ENCODE data around the gene ZNF552. TPM values are rescaled to one million over a fixed set of nuclear protein-coding genes. Genes with fewer than 3 reads are reported as not detected.
"Not testable (repeated sequence)": the region's sequence is repeated elsewhere in the genome, so short reads cannot be mapped to it uniquely, and the experiment has no call there.

Gene ZNF552
- polyA plus RNA-seq, 3 donors from 2014 or later, result 4.4 to 6.7 (median 5.2) TPM

- Mint-ChIP-seq H3K36me3 (peaks cover 4 to 12% (median 5%) of the 10 kb centered on the region in 3 donors), H3K4me3 (no peak overlapping the region), H3K27me3 (ENCODE audit: low read depth in 3 of 3) (peaks cover 0 to 3% (median 0%) of the 10 kb centered on the region in 3 donors), H3K4me1 (peaks cover 19 to 36% of the 10 kb centered on the region in 2 donors), H3K27ac (peak overlapping the region in 1 of 6 donors; percentile 7), H3K9me3 (no peaks in the 10 kb centered on the region)
- no peak for DNase-seq
Observed at GRCh38 chr19:57829316-57829715, 14.6 kb upstream of the ZNF552 start.

GRCh38 chr19:57825511-57825910, 10.8 kb upstream of the ZNF552 start:
- Mint-ChIP-seq H3K36me3 (peaks cover 8 to 10% (median 8%) of the 10 kb centered on the region in 3 donors), H3K27ac (no peak overlapping the region), H3K4me1 (peaks cover 31 to 53% of the 10 kb centered on the region in 2 donors), H3K27me3 (ENCODE audit: low read depth in 3 of 3) (peaks cover 0 to 3% (median 0%) of the 10 kb centered on the region in 3 donors), H3K9me3 (no peaks in the 10 kb centered on the region), H3K4me3 (no peak overlapping the region)
- no peak for DNase-seq

DNA sequence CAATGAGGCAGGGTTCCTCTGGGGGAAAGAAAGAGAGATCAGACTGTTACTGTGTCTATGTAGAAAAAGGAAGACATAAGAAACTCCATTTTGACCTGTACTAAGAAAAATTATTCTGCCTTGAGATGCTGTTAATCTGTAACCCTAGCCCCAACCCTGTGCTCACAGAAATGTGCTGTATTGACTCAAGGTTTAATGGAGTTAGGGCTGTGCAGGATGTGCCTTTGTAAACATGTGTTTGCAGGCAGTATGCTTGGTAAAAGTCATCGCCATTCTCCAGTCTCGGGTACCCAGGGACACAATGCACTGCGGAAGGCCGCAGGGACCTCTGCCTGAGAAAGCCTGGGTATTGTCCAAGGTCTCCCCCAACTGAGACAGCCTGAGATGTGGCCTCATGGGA, 8.9 kb upstream of the ZNF552 start:
- H3K9me3 Mint-ChIP-seq; H3K27me3 Mint-ChIP-seq (ENCODE audit: low read depth in 3 of 3); H3K4me3 Mint-ChIP-seq; DNase-seq: not testable (repeated sequence)
- peaks cover 38 to 57% of the 10 kb centered on the region in 2 donors for H3K4me1 Mint-ChIP-seq
- H3K36me3 Mint-ChIP-seq, result peaks cover 8 to 10% (median 10%) of the 10 kb centered on the region in 3 donors
- peak overlapping the region in 2 of 6 donors; percentile 37 to 45 for H3K27ac Mint-ChIP-seq

DNA sequence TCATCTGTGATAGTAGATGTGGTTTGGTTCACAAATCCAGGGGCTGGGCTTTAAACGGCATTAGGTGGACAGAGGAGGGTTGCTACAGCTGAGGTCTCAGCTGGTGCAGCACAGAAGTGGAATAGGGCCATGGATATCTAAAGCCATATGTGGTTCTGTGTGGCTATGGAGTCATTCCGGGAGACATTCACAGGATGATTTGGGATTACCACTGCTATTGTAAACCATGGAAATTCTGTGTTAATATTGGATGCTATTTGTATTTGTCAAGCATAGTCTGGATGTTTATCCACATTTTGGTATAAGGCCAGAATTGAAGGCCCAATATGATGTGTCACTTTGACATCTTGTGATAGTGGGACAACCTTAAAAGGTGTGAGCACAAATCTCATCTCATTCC, 8.4 kb upstream of the ZNF552 start:
- H3K9me3 Mint-ChIP-seq; DNase-seq; H3K4me3 Mint-ChIP-seq; H3K27me3 Mint-ChIP-seq (ENCODE audit: low read depth in 3 of 3): not testable (repeated sequence)
- H3K36me3 Mint-ChIP-seq, result peaks cover 8 to 10% (median 10%) of the 10 kb centered on the region in 3 donors
- peaks cover 42 to 61% of the 10 kb centered on the region in 2 donors for H3K4me1 Mint-ChIP-seq
- H3K27ac Mint-ChIP-seq, result peak overlapping the region in 1 of 6 donors; percentile 45

- not testable (repeated sequence) for H3K9me3 Mint-ChIP-seq; DNase-seq; H3K36me3 Mint-ChIP-seq; H3K4me3 Mint-ChIP-seq; H3K27me3 Mint-ChIP-seq (ENCODE audit: low read depth in 3 of 3)
- peak overlapping the region in 1 of 6 donors; percentile 95 for H3K27ac Mint-ChIP-seq
- H3K4me1 Mint-ChIP-seq, result peaks cover 37 to 61% of the 10 kb centered on the region in 2 donors
Observed at GRCh38 chr19:57821501-57821900, 6.8 kb upstream of the ZNF552 start.

GRCh38 chr19:57821095-57821494, 6.4 kb upstream of the ZNF552 start:
- not testable (repeated sequence) for H3K9me3 Mint-ChIP-seq; H3K36me3 Mint-ChIP-seq; DNase-seq; H3K27me3 Mint-ChIP-seq (ENCODE audit: low read depth in 3 of 3)
- Mint-ChIP-seq H3K27ac (peak overlapping the region in 5 of 6 donors; percentile 85 to 98 (median 95)), H3K4me3 (peak overlapping the region; percentile 47 to 99 (median 97)), H3K4me1 (peaks cover 38 to 62% of the 10 kb centered on the region in 2 donors)

GRCh38 chr19:57820599-57820998, 5.9 kb upstream of the ZNF552 start:
- Mint-ChIP-seq H3K27me3 (ENCODE audit: low read depth in 3 of 3) (peaks cover 0 to 3% (median 0%) of the 10 kb centered on the region in 3 donors), H3K9me3 (no peaks in the 10 kb centered on the region), H3K36me3 (peaks cover 0 to 5% (median 4%) of the 10 kb centered on the region in 3 donors), H3K27ac (peak overlapping the region; percentile 90 to 99 (median 98)), H3K4me3 (peak overlapping the region; percentile 90 to 99 (median 97)), H3K4me1 (peaks cover 40 to 62% of the 10 kb centered on the region in 2 donors)
- DNase-seq, result no peak

DNA sequence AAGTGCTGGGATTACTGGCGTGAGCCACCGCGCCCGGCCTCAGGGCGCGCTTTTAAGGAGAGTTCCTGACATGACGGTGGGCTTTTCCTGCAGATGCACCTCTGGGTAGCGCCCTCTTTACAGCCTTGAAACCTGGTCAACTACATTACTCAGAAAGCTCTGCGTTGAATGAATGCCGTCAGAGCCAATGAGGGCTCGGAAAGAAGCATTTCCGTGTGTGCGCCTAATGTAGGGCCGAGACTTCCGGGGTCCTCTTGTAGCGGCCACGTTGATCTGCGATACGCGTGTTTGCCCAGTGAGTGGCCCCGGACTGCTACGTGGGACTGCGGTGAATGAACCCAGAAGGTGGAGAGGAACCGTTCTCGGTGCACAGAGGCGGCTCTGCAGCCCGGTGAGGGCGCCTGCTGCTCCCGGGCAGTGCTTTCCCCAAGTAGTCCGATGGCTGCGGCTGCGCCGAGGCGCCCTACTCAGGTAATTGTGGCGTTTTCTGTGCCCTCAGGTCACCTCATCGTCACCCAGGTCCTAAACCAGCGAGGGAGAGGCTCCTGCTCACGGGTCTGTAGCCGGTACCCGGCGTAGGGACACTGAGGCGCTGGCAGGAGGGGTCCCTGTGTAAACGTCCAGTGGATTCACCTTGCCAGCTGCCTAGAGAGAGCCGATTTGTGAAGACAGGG, 4.9 kb upstream of the ZNF552 start:
- H3K9me3 Mint-ChIP-seq, result no peaks in the 10 kb centered on the region
- H3K36me3 Mint-ChIP-seq, result peaks cover 0 to 5% (median 4%) of the 10 kb centered on the region in 3 donors
- peak; percentile 83 to 86 (median 84) for DNase-seq
- H3K4me1 Mint-ChIP-seq, result peaks cover 50 to 69% of the 10 kb centered on the region in 2 donors
- peaks cover 0 to 4% (median 3%) of the 10 kb centered on the region in 3 donors for H3K27me3 Mint-ChIP-seq (ENCODE audit: low read depth in 3 of 3)
- peak overlapping the region; percentile 90 to 99 (median 97) for H3K4me3 Mint-ChIP-seq
- H3K27ac Mint-ChIP-seq, result peak overlapping the region; percentile 90 to 99 (median 98)

GRCh38 chr19:57818378-57818777, 3.7 kb upstream of the ZNF552 start:
- H3K27me3 Mint-ChIP-seq (ENCODE audit: low read depth in 3 of 3), result peaks cover 2 to 7% (median 3%) of the 10 kb centered on the region in 3 donors
- peak overlapping the region; percentile 75 to 97 (median 79) for H3K4me3 Mint-ChIP-seq
- DNase-seq, result no peak
- no peaks in the 10 kb centered on the region for H3K9me3 Mint-ChIP-seq
- H3K4me1 Mint-ChIP-seq, result peaks cover 54 to 71% of the 10 kb centered on the region in 2 donors
- H3K27ac Mint-ChIP-seq, result peak overlapping the region in 3 of 6 donors; percentile 68 to 86 (median 77)
- H3K36me3 Mint-ChIP-seq, result peaks cover 0 to 5% (median 4%) of the 10 kb centered on the region in 3 donors

DNA sequence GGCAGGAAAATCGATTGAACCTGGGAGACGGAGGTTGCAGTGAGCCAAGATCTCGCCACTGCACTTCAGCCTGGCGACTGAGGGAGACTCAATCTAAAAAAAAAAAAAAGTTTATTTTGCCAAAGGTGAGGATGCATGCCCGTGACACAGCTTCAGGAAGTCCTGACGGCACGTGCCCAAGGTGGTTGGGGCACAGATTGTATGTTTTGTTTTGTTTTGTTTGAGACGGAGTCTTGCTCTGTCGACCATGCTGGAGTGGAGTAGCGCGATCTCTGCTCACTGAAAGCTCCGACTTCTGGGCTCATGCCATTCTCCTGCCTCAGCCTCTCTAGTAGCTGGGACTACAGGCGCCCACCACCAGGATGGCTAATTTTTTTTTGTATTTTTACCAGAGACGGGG, 3.3 kb upstream of the ZNF552 start:
- peak overlapping the region in 4 of 5 donors; percentile 75 to 97 (median 84) for H3K4me3 Mint-ChIP-seq
- H3K36me3 Mint-ChIP-seq, result peaks cover 0 to 5% (median 4%) of the 10 kb centered on the region in 3 donors
- DNase-seq, result no peak
- H3K9me3 Mint-ChIP-seq, result no peaks in the 10 kb centered on the region
- peak overlapping the region in 1 of 6 donors; percentile 86 for H3K27ac Mint-ChIP-seq
- H3K27me3 Mint-ChIP-seq (ENCODE audit: low read depth in 3 of 3), result peaks cover 2 to 7% (median 3%) of the 10 kb centered on the region in 3 donors
- H3K4me1 Mint-ChIP-seq, result peaks cover 58 to 71% of the 10 kb centered on the region in 2 donors

DNA sequence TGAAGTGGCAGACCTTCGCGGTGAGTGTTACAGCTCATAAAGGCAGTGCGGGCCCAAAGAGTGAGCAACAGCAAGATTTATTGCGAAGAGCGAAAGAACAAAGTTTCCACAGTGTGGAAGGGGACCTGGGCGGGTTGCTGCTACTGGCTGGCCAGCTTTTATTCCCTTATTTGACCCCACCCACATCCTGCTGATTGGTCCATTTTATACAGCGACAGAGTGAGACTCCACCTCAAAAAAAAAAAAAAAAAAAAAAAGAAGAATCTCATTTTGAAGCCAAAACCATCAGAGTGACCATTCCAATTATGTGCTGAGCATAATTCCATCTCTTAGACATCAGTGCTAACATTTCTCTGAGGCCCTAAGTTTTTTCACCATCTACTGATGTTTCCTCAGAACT, 1.9 kb upstream of the ZNF552 start:
- peaks cover 2 to 7% (median 3%) of the 10 kb centered on the region in 3 donors for H3K27me3 Mint-ChIP-seq (ENCODE audit: low read depth in 3 of 3)
- H3K27ac Mint-ChIP-seq, result peak overlapping the region in 1 of 6 donors; percentile 33
- peak overlapping the region in 3 of 5 donors; percentile 45 to 70 (median 69) for H3K4me3 Mint-ChIP-seq
- DNase-seq, result no peak
- H3K4me1 Mint-ChIP-seq, result peaks cover 55 to 72% of the 10 kb centered on the region in 2 donors
- no peaks in the 10 kb centered on the region for H3K9me3 Mint-ChIP-seq
- H3K36me3 Mint-ChIP-seq, result peaks cover 0 to 5% (median 3%) of the 10 kb centered on the region in 3 donors

- DNase-seq, result no peak
- H3K36me3 Mint-ChIP-seq, result peaks cover 0 to 4% (median 3%) of the 10 kb centered on the region in 3 donors
- H3K9me3 Mint-ChIP-seq, result no peaks in the 10 kb centered on the region
- H3K4me1 Mint-ChIP-seq, result peaks cover 49 to 62% of the 10 kb centered on the region in 2 donors
- peaks cover 2 to 7% (median 3%) of the 10 kb centered on the region in 3 donors for H3K27me3 Mint-ChIP-seq (ENCODE audit: low read depth in 3 of 3)
- peak overlapping the region; percentile 97 to 98 (median 97) for H3K4me3 Mint-ChIP-seq
- peak overlapping the region; percentile 91 to 97 (median 95) for H3K27ac Mint-ChIP-seq
Observed at GRCh38 chr19:57815247-57816075, 748 bp upstream of the ZNF552 start.

- Mint-ChIP-seq H3K4me1 (peaks cover 37 to 48% of the 10 kb centered on the region in 2 donors), H3K27me3 (ENCODE audit: low read depth in 3 of 3) (peaks cover 2 to 5% (median 3%) of the 10 kb centered on the region in 3 donors), H3K9me3 (no peaks in the 10 kb centered on the region), H3K27ac (peak overlapping the region; percentile 91 to 97 (median 95)), H3K36me3 (peaks cover 5 to 8% (median 7%) of the 10 kb centered on the region in 3 donors), H3K4me3 (peak overlapping the region; percentile 97 to 98 (median 97))
- no peak for DNase-seq
Observed at GRCh38 chr19:57813919-57814504, 701 bp downstream of the ZNF552 start.
